RKO (cell line): ENCODE data around the gene TMCC1.
"Not testable (repeated sequence)": the region's sequence is repeated elsewhere in the genome, so short reads cannot be mapped to it uniquely, and the experiment has no call there.

Source experiments
- DNase-seq: peaks from one replicate; pipeline ENCODE4 v3.0.0-alpha.2; 2016; ENCODE audit warnings: low spot score

The TMCC1 gene

DNA sequence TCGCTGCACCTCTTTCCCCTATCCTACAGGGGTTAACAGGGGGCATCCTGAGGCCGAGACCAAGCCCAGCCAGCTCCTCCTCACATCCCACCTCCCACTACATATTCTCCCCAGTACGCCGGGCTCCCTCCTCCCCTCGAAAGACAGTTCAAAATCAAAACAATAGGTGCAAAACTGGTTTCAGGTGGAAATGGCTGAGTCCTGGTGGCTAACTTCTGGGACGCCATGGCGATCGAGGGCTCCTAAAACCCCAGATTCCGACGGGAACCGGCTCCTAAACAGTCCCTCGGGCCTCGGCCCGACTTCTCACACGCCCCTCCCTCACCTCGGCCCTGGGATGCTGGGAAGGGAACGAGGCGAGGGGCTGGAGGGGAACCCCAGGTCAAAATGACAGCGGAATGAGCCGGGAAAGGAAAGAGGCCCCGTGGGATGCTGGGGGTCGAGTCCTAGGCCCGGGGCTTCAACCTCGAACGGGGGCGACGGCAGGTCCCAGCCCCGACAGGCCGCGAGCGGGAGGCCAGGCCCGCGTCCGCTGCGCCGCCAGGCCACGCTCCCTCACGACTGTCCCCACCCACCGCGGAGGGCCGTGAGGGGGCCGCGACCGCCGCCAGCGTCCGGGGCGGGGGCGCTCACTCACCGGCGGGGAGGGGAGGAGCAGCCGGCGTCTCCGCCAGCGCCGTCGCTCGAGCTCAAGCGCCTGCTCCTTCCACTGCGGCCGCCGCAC lies 492 bp downstream of the TMCC1 start:
- peak; percentile 20 for DNase-seq

DNA sequence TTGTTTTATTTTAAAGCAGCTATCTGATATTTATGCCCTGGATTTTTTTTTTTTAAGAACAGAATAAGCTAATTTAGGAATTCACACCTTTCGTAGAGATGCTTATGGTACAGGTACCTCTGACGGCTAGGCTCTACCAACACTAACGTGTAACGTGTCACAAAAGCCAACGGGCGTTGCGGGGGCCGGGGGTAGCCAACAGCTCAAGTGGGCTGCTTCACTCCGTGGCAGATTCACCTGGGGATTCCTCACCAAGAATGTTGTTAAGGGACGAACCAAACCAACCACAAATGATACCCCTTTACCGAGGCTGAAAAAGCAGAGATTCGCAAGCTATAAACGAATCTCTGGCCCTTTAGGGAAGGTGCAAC lies 1.0 kb downstream of the TMCC1 start:
- DNase-seq: peak; percentile 30

GRCh38 chr3:129890891-129891290 lies 2.6 kb downstream of the TMCC1 start:
- DNase-seq: no peak

DNA sequence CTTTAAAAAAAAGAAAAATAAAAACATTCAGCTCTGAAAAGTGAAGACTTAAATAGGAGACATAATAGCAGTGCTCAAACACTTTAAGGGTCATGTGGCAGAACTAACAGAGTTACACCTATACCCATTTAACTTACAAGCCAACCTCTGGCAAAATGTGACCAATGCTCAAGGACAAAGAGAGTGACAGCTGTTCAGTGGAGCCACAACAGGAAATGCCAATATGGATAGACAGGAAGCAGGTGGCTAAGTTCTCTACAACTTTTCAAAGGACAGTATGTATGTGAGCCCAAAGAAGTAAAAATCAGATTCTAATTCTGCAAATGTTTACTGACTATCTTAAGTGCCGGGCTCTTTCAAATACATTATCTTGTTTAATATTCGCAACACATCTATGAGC lies 3.4 kb downstream of the TMCC1 start:
- peak; percentile 52 for DNase-seq

GRCh38 chr3:129888771-129889170 lies 4.7 kb downstream of the TMCC1 start:
- no peak for DNase-seq

DNA sequence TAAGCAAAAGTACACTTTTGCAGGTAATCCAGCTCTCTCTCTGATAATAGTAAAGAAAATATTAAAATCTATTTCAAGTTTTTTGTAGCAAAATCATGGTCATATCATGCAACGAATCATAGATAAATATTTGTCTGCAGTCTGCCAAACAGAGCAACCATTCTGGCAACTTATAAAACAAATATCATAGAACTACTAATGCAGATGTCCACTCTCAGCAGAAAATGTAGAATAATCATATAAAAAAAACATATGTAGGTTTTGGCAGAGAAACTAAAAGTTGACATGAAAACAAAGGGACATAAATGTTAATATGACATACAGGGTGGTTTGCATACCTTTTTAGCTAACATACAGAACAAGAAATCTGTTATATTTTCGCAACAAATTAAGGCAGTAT lies 12.2 kb downstream of the TMCC1 start:
- DNase-seq: no peak

- DNase-seq: no peak
These were observed 15.2 kb downstream of the TMCC1 start for GRCh38 chr3:129878355-129878754.

DNA sequence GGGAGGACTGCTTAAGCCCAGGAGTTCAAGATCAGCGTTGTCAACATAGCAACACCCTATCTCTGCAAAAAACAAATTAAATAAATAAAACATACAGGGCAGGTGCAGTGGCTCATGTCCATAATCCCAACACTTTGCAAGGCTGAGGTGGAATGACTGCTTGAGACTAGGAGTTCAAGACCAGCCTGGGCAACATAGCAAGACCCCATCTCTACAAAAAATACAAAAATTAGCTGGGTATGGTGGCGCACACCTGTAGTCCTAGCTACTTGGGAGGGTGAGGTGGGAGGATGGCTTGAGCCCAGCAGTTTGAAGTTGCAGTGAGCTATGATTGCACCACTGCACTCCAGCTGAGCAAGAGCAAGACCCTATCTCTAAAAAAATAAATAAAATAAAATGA lies 19.0 kb downstream of the TMCC1 start:
- DNase-seq: not testable (repeated sequence)

- no peak for DNase-seq
These were observed 24.6 kb downstream of the TMCC1 start for GRCh38 chr3:129868912-129869311.

DNA sequence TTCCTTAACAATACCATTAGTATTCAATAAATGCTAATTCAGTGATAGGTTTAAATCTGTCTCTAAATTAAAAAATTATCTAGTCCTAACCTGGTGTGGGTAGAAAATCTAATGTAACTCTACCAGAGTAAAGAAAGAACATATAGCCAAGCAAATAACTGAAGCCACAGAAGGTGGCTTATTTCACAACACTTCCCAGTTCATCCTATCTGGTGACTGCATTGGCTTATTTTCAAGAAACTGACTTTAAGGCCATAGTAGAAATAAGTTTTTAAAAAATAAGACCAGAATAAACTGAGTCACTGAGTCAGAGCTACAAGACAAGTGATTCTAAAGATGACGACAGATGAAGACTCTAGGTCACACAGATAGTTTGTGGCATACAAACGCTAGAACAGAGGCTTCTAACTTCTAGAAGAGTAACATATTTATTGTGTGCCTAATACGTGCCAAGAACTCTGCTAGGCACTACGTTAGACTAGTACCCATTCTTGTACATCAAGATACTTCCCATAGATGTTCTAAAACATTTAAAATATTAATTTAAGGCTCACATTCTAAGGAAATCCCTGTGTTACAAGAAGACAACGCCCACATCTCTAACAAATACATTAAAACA lies 25.9 kb downstream of the TMCC1 start:
- DNase-seq: no peak

DNA sequence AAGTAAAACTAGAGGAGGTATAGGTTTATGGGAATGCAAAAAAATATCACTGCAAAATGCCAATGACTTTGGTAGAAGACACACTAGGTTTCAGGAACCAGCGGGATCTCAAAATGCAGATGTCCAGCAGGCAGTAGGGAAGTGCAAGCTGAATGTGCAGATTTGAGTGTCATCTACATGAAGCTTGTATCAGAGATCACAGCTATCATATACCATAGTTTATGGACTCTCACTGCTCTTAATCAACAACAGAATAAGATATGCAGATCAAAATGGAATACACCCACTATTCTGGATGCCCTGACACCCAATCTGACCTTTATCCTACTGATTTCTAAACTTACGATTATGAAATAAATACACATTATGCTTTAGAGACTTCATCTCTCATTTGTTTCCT lies 27.7 kb downstream of the TMCC1 start:
- DNase-seq: no peak

DNA sequence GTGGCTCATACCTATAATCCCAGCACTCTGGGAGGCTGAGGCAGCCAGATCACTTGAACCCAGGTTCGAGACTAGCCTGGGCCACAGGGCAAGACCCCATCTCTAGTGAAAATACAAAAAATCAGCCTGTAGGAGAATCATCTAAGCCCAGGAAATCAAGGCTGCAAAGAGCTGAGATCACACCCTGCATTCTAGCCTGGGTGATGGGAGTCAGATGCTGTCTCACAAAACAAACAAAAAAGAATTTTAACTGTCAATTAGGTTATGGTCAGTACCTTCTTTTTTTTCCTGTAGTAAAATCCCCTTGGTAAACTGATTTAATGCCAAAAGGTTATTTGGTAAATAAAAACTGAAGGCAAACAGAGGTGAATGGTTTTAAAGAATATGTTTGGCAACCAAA lies 29.0 kb downstream of the TMCC1 start:
- no peak for DNase-seq

DNA sequence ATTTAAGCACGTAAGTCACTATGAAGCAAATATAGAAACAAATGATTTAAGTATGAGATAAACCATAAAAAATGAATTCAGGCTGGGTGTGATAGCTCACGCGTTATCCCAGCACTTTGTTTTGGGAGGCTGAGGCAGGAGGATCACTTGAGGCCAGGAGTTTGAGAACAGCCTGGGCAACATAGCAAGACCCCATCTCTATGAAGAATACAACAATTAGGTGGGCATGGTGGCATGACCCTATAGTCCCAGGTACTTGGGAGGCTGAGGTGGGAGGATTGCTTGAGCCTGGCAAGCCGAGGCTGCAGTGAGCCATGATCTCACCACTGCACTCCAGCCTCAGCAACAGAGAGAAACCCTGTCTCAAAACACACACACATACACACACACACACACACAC lies 34.2 kb downstream of the TMCC1 start:
- DNase-seq: no peak

DNA sequence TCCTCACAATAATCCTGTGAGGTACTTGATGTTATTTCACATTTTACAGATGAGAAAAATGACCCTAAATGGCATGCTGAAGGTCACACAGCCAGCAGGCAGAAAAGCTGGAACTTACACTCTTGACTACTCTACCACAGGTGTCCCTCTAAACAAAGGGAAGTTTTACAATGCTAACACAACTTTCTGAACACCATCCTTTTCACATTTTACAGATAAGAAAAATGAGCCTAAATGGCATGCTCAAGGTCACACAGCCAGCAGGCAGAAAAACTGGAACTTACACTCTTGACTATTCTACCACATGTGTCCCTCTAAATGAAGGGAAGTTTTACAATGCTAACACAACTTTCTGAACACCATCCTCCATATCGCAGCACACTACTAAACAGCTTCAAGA lies 35.6 kb downstream of the TMCC1 start:
- no peak for DNase-seq

DNA sequence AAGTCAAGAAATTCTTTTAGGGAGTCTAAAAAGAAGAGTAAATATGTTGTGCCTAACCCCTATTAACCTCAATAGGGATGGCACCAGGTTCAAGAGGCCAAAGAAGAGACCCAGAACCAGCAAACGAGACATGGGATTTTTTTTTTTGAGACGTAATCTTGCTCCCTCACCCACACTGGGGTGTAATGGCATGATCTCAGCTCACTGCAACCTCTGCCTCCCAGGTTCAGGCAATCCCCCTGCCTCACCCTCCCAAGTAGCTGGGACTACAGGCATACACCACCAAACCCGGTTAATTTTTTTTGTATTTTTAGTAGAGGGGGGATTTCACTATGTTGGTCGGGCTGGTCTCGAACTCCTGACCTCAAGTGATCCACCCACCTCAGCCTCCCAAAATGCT lies 36.7 kb downstream of the TMCC1 start:
- not testable (repeated sequence) for DNase-seq

GRCh38 chr3:129855832-129856419 lies 37.6 kb downstream of the TMCC1 start:
- no peak for DNase-seq

DNA sequence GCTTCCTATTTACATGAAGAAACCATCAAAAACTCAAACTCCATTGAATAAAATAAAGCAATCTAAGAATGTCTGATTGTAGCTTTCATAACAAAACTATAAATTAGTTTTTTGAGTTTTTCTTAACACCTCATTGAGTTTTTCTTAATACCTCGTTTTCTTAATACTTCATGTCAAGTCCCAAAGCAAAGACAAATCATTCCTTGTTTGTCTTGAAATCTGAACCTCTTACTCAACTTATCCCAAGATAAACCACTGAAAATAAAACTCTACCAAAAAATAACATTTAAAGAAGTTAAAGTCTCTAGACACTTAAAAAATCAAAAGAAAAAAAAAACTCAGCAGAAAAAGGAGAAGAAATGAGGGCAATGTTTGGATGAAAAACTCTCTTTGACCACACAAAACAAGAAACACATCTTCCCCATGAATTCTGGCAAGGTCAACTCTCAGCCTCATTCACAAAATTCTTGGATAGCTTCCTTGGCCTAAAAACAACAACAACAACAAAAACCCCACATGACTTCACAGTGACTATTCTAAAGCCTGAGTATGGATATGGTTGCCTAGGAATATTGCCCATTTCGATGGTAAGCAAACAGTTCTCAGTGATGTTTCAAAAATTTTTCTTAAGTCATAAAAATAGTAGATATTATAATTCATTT lies 38.2 kb downstream of the TMCC1 start:
- DNase-seq: no peak

DNA sequence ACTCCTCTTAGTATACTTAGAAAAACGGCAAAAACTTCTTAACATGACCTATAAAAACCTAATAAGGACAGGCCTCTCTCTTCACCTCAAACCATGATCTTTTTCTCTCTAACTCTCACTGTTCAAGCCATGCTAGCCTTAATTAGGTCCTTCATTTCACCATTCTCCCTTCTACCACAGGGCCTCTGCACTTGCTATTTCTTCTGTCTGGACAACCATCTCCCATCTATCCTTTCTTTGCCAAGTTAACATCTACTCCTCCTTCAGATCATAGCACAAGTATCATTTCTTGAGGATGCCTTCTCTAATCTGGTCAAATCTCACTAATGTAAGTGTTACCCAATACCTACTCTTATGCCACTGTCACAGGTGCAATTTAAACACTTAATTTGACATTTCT lies 39.1 kb downstream of the TMCC1 start:
- no peak for DNase-seq

- no peak for DNase-seq
These were observed 47.6 kb downstream of the TMCC1 start for GRCh38 chr3:129845956-129846355.

DNA sequence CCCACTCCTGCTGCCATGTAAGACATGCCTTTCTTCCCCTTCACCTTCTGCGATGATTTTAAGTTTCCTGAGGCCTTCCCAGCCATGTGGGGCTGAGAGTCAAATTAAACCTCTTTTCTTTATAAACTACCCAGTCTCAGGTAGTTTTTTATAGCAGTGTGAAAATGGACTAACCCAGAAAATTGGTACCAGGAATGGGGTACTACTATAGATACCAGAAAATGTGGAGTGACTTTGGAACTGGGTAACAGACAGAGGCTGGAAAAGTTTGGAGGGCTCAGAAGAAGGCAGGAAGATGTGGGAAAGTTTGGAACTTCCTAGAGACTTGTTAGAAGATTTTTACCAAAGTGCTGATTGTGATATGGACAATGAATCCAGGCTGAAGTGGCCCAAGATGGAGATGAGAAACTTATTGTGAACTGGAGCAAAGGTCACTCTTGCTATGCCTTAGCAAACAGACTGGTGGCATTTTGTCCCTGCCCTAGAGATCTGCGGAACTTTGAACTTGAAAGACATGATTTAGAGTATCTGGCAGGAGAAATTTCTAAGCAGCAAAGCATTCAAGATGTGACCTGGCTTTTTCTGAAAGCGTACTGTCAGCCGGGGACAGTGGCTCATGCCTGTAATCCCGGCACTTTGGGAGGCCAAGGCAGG lies 52.7 kb downstream of the TMCC1 start:
- DNase-seq: no peak

- DNase-seq: no peak
These were observed 55.4 kb downstream of the TMCC1 start for GRCh38 chr3:129838086-129838485.

GRCh38 chr3:129837065-129837642 lies 56.4 kb downstream of the TMCC1 start:
- DNase-seq: no peak
